Ascending aorta (tissue), 2 donors: ENCODE measurements around the gene PRRX1. TPM values are rescaled to one million over a fixed set of nuclear protein-coding genes. Genes with fewer than 3 reads are reported as not detected.

ENCODE experiments used
- DNase-seq, 2 donors: peaks; one replicate each; pipeline ENCODE4 v3.0.0-alpha.2; 2019; ENCODE audit warnings: low spot score in 2 of 2
- H3K27ac ChIP-seq, 2 donors: fragments of 200-600 bp; sonication (generic); one replicate each; pipeline ENCODE4 v1.5.1; 2016 to 2017; ENCODE audit warnings: mild to moderate bottlenecking in 1 of 2
- H3K27me3 ChIP-seq: fragments of 200-600 bp; sonication (generic); one replicate; pipeline ENCODE4 v1.5.1; 2017
- H3K36me3 ChIP-seq, 2 donors: fragments of 200-600 bp; sonication (generic); one replicate each; pipeline ENCODE4 v1.5.1; 2016
- H3K4me1 ChIP-seq, 2 donors: fragments of 200-600 bp; sonication (generic); one replicate each; pipeline ENCODE4 v1.5.1; 2016 to 2017; ENCODE audit warnings: mild to moderate bottlenecking in 1 of 2
- H3K4me3 ChIP-seq, 2 donors: fragments of 200-600 bp; sonication (generic); one replicate each; pipeline ENCODE4 v1.5.1; 2016 to 2017; ENCODE audit warnings: mild to moderate bottlenecking in 1 of 2
- H3K9me3 ChIP-seq, 2 donors: fragments of 200-600 bp; sonication (generic); one replicate each; pipeline ENCODE4 v1.5.1; 2016
- CTCF ChIP-seq, 3 experiments: fragments of 200-600 bp in 2 of 3; fragments of 450-650 bp in 1 of 3; sonication (generic) in 2 of 3; IDR thresholded peaks; one replicate each; pipeline ENCODE4 v1.5.1; 2016 to 2019; ENCODE audit warnings: antibody characterized with exemption in 3 of 3, mild to moderate bottlenecking in 1 of 3, moderate library complexity in 1 of 3
- intact Hi-C: fragments of 100-400 bp; cut with DNase I; formaldehyde crosslinking; loops from one replicate; pipeline ENCODE4 v1.15.1; 2023
- total RNA-seq: library from RNA; depleted of rRNA; stranded (reverse); fragments of >200 nt; gene quantifications from one replicate; pipeline ENCODE4 v1.1.0, GENCODE V29; 2016

The PRRX1 gene
- total RNA-seq, 1 donor from 2014 or later: 123 TPM

- TF ChIP-seq CTCF (IDR thresholded peaks at IDR 0.05): no peak
- Histone ChIP-seq H3K9me3 (peaks cover 0 to 8% of the 10 kb centered on the region in 2 donors), H3K4me3 (no peak overlapping the region), H3K36me3 (no peaks in the 10 kb centered on the region), H3K27ac (no peak overlapping the region), H3K27me3 (no peaks in the 10 kb centered on the region), H3K4me1 (peaks cover 0 to 7% of the 10 kb centered on the region in 2 donors)
- intact Hi-C loops: no loop called here
- no peak for DNase-seq
Measured at GRCh38 chr1:170623171-170623570, 40.8 kb upstream of the PRRX1 start.

- no peak for TF ChIP-seq CTCF (IDR thresholded peaks at IDR 0.05)
- Histone ChIP-seq H3K27me3 (no peaks in the 10 kb centered on the region), H3K4me3 (no peak overlapping the region), H3K9me3 (peaks cover 0 to 8% of the 10 kb centered on the region in 2 donors), H3K27ac (no peak overlapping the region), H3K4me1 (peaks cover 0 to 6% of the 10 kb centered on the region in 2 donors), H3K36me3 (no peaks in the 10 kb centered on the region)
- intact Hi-C loops: no loop called here
- DNase-seq: no peak
Measured at GRCh38 chr1:170624146-170624545, 39.8 kb upstream of the PRRX1 start.

GRCh38 chr1:170630977-170631376 lies 33.0 kb upstream of the PRRX1 start:
- Histone ChIP-seq H3K9me3 (no peaks in the 10 kb centered on the region), H3K27ac (no peak overlapping the region), H3K4me1 (no peaks in the 10 kb centered on the region), H3K4me3 (no peak overlapping the region), H3K27me3 (no peaks in the 10 kb centered on the region), H3K36me3 (no peaks in the 10 kb centered on the region)
- intact Hi-C loops: no loop called here
- no peak for DNase-seq
- no peak for TF ChIP-seq CTCF (IDR thresholded peaks at IDR 0.05)

- DNase-seq: no peak
- Histone ChIP-seq H3K36me3 (no peaks in the 10 kb centered on the region), H3K4me1 (no peaks in the 10 kb centered on the region), H3K27me3 (no peaks in the 10 kb centered on the region), H3K27ac (no peak overlapping the region), H3K4me3 (no peak overlapping the region), H3K9me3 (no peaks in the 10 kb centered on the region)
- TF ChIP-seq CTCF (IDR thresholded peaks at IDR 0.05): no peak
- intact Hi-C loops: no loop called here
Measured at GRCh38 chr1:170634293-170634692, 29.6 kb upstream of the PRRX1 start.

GRCh38 chr1:170634824-170635410 lies 29.0 kb upstream of the PRRX1 start:
- no peak for TF ChIP-seq CTCF (IDR thresholded peaks at IDR 0.05)
- H3K9me3 ChIP-seq: no peaks in the 10 kb centered on the region
- H3K27ac ChIP-seq: no peak overlapping the region
- DNase-seq: no peak
- intact Hi-C loops: no loop called here
- no peaks in the 10 kb centered on the region for H3K4me1 ChIP-seq
- no peak overlapping the region for H3K4me3 ChIP-seq
- H3K36me3 ChIP-seq: no peaks in the 10 kb centered on the region
- no peaks in the 10 kb centered on the region for H3K27me3 ChIP-seq

- intact Hi-C loops: no loop called here
- H3K9me3 ChIP-seq: no peaks in the 10 kb centered on the region
- no peaks in the 10 kb centered on the region for H3K27me3 ChIP-seq
- H3K4me1 ChIP-seq: no peaks in the 10 kb centered on the region
- no peaks in the 10 kb centered on the region for H3K36me3 ChIP-seq
- no peak for TF ChIP-seq CTCF (IDR thresholded peaks at IDR 0.05)
- DNase-seq: no peak
- no peak overlapping the region for H3K27ac ChIP-seq
- no peak overlapping the region for H3K4me3 ChIP-seq
Measured at GRCh38 chr1:170640581-170640980, 23.4 kb upstream of the PRRX1 start.
